ENCODE data around the gene ALK.

- TF ChIP-seq ZNF462 (CRISPR knock-in tag; IDR thresholded peaks at IDR 0.05) (no peak), REST (IDR thresholded peaks at IDR 0.05; ENCODE audit: unreplicated experiment) (no peak), CTCF (conservative IDR thresholded peaks at IDR 0.05; ENCODE audit: low read depth in 2 of 2) (no peak), JUNB (IDR thresholded peaks at IDR 0.05; ENCODE audit: unreplicated experiment) (no peak), EZH2phosphoT487 (IDR thresholded peaks at IDR 0.05; ENCODE audit: unreplicated experiment) (no peak), EZH2 (IDR thresholded peaks at IDR 0.05; ENCODE audit: low read depth, unreplicated experiment) (no peak), POLR2AphosphoS5 (IDR thresholded peaks at IDR 0.05; ENCODE audit: low read depth) (no peak), CREB1 (CRISPR knock-in tag; IDR thresholded peaks at IDR 0.05; ENCODE audit: low read depth) (no peak), NANOG (IDR thresholded peaks at IDR 0.05; ENCODE audit: borderline replicate concordance) (no peak), ETS1 (IDR thresholded peaks at IDR 0.05) (no peak), ZNF331 (CRISPR knock-in tag; IDR thresholded peaks at IDR 0.05; ENCODE audit: low read depth) (no peak), ZNF114 (CRISPR knock-in tag; IDR thresholded peaks at IDR 0.05) (no peak), STAT1 (IDR thresholded peaks at IDR 0.05; ENCODE audit: unreplicated experiment) (no peak)
Observed at GRCh38 chr2:29370581-29371125, 550.7 kb downstream of the ALK start.
